Endothelial cell of umbilical vein (primary cell): ENCODE measurements around the gene SAMD1. TPM values are rescaled to one million over a fixed set of nuclear protein-coding genes. Genes with fewer than 3 reads are reported as not detected.

Experiments
- BruUV-seq: library from RNA; stranded (reverse); fragments of 400-500 nt; replicated peaks from 2 replicates; lab custom pipeline; 2021; lab: Mats Ljungman, UMichigan
- CTCF ChIA-PET: fragments of 300-600, 350-600 bp; sonication (Branson Sonifier 250); formaldehyde crosslinking; loops from one replicate; lab custom pipeline; 2021; ENCODE audit warnings: antibody characterized with exemption, inconsistent platforms; lab: Charles Lee
- POLR2A ChIA-PET: fragments of 300-600, 350-600 bp; sonication (Branson Sonifier 250); formaldehyde crosslinking; loops from one replicate; lab custom pipeline; 2021; ENCODE audit warnings: antibody characterized with exemption, inconsistent platforms; lab: Charles Lee
- DNase-seq: peaks from one replicate; pipeline ENCODE4 v3.0.0-alpha.2; 2011; ENCODE audit warnings: low read depth, low spot score
- FAIRE-seq: peaks from 2 replicates; lab custom pipeline; 2011; peaks lifted over from hg19 to GRCh38; lab: Jason Lieb, UNC
- H2AFZ ChIP-seq: 2 replicates; pipeline ENCODE4 v1.6.0; 2012; ENCODE audit warnings: low read depth, low read length, control low read depth, inconsistent platforms
- H3K27ac ChIP-seq: 2 replicates; pipeline ENCODE4 v1.5.1; 2011; ENCODE audit warnings: low read depth, mild to moderate bottlenecking, control low read depth, low read length, moderate library complexity; ENCODE audit not compliant: insufficient read depth
- H3K27me3 ChIP-seq, 2 experiments: 2 replicates each; pipeline versions ENCODE4 v1.6.0 to v1.6.1; 2011; ENCODE audit warnings: low read length in 2 of 2, mixed read lengths in 1 of 2; ENCODE audit not compliant: control insufficient read depth in 2 of 2, insufficient read depth in 2 of 2
- H3K36me3 ChIP-seq, 2 experiments: 2 replicates in 1 of 2; 3 replicates in 1 of 2; pipeline ENCODE4 v1.5.1; 2011; ENCODE audit warnings: low read length in 2 of 2, mild to moderate bottlenecking in 1 of 2, moderate library complexity in 1 of 2; ENCODE audit not compliant: control insufficient read depth in 2 of 2, insufficient read depth in 2 of 2; ENCODE audit errors: extremely low read depth in 1 of 2
- H3K4me1 ChIP-seq: 3 replicates; pipeline ENCODE4 v1.5.1; 2011; ENCODE audit warnings: mild to moderate bottlenecking, low read length; ENCODE audit not compliant: control insufficient read depth, insufficient read depth; ENCODE audit errors: extremely low read depth
- H3K4me2 ChIP-seq: 2 replicates; pipeline ENCODE4 v1.6.1; 2011; ENCODE audit warnings: low read length, control low read depth, mixed read lengths; ENCODE audit not compliant: insufficient read depth
- H3K4me3 ChIP-seq, 3 experiments: fragments of 200-600 bp in 1 of 3; sonication (generic), shearing (Covaris generic) in 1 of 3; replicated peaks in 1 of 3; 2 replicates each; pipeline ENCODE4 v1.5.1; 2011 to 2016; ENCODE audit warnings: control low read depth in 3 of 3, low read length in 3 of 3, mild to moderate bottlenecking in 2 of 3, inconsistent platforms in 1 of 3, low read depth in 1 of 3, moderate library complexity in 1 of 3; ENCODE audit not compliant: insufficient read depth in 1 of 3
- H3K79me2 ChIP-seq: 2 replicates; pipeline ENCODE4 v1.6.0; 2012; ENCODE audit warnings: low read length, inconsistent platforms; ENCODE audit not compliant: control insufficient read depth, insufficient read depth
- H3K9ac ChIP-seq: replicated peaks from 2 replicates; pipeline ENCODE3; 2011; ENCODE audit warnings: low read length, control low read depth; ENCODE audit not compliant: insufficient read depth; ENCODE audit errors: extremely low read depth
- H3K9me1 ChIP-seq: replicated peaks from 3 replicates; pipeline ENCODE4 v1.6.0; 2011; ENCODE audit warnings: mild to moderate bottlenecking, low read length; ENCODE audit not compliant: control insufficient read depth, insufficient read depth; ENCODE audit errors: extremely low read depth
- H3K9me3 ChIP-seq: replicated peaks from 2 replicates; pipeline ENCODE4 v1.5.1; 2012; ENCODE audit warnings: low read length, inconsistent platforms; ENCODE audit not compliant: control insufficient read depth, insufficient read depth
- H4K20me1 ChIP-seq: replicated peaks from 2 replicates; pipeline ENCODE3; 2011; ENCODE audit warnings: mild to moderate bottlenecking, low read length; ENCODE audit not compliant: control insufficient read depth, insufficient read depth; ENCODE audit errors: extremely low read depth
- EZH2 ChIP-seq: IDR thresholded peaks from 2 replicates; pipeline ENCODE4 v1.6.1; 2012; ENCODE audit warnings: borderline replicate concordance, low read depth, mild to moderate bottlenecking, moderate library complexity, low read length, inconsistent platforms; ENCODE audit not compliant: severe bottlenecking
- FOS ChIP-seq: IDR thresholded peaks from 2 replicates; pipeline ENCODE4 v1.6.1; 2011; ENCODE audit warnings: mild to moderate bottlenecking, low read length, moderate library complexity, borderline replicate concordance; ENCODE audit not compliant: insufficient read depth
- GATA2 ChIP-seq: IDR thresholded peaks from 2 replicates; pipeline ENCODE4 v1.7.0; 2011; ENCODE audit warnings: low read depth, mild to moderate bottlenecking, moderate library complexity, mixed read lengths, low read length; ENCODE audit not compliant: insufficient read length, insufficient read depth
- JUN ChIP-seq: IDR thresholded peaks from 2 replicates; pipeline ENCODE4 v1.6.1; 2011; ENCODE audit warnings: borderline replicate concordance, low read depth; ENCODE audit not compliant: insufficient read length, insufficient read depth
- POLR2AphosphoS5 ChIP-seq: IDR thresholded peaks from 2 replicates; pipeline ENCODE4 v1.6.1; 2012; ENCODE audit warnings: low read depth, mild to moderate bottlenecking, control low read depth, low read length, moderate library complexity; ENCODE audit not compliant: insufficient read depth
- dilution Hi-C: fragments of 300-500 bp; cut with MboI; formaldehyde crosslinking; loops from one replicate; pipeline ENCODE4 v1.15.0; 2019; ENCODE audit warnings: low sequenced_read_pairs; ENCODE audit not compliant: extremely low pct_ligation_motif_present
- intact Hi-C: fragments of 100-400 bp; cut with micrococcal nuclease; formaldehyde crosslinking; loops from one replicate; pipeline ENCODE4 v1.10.0; 2022
- polyA plus RNA-seq, 4 experiments: library from polyadenylated mRNA; depleted of rRNA in 3 of 4; stranded (reverse) in 3 of 4; unstranded in 1 of 4; fragments of >200 nt; gene quantifications; 2 replicates each; pipeline versions ENCODE4 v1.2.1 to v1.2.3, GENCODE V29; 2011 to 2012; ENCODE audit warnings: missing spikeins in 1 of 4
- total RNA-seq: library from RNA; stranded (reverse); gene quantifications from 2 replicates; pipeline ENCODE4 v1.2.3, GENCODE V29; 2021
- TF ChIP-seq, protein P1 (sequence below), 2 donors: IDR thresholded peaks; 1 replicate in 1 of 2; 2 replicates in 1 of 2; pipeline ENCODE4 v1.5.1; 2011; ENCODE audit warnings: low read length in 2 of 2, mild to moderate bottlenecking in 2 of 2, moderate library complexity in 2 of 2, control low read depth in 1 of 2, inconsistent platforms in 1 of 2, low read depth in 1 of 2; ENCODE audit not compliant: insufficient read depth in 1 of 2; ENCODE audit errors: extremely low read depth in 1 of 2

The SAMD1 gene
- total and polyA plus RNA-seq, 2 donors (not counting 3 experiments of a cell fraction or from before 2014, with no cell fraction given): 14.1 to 35.9 TPM

DNA sequence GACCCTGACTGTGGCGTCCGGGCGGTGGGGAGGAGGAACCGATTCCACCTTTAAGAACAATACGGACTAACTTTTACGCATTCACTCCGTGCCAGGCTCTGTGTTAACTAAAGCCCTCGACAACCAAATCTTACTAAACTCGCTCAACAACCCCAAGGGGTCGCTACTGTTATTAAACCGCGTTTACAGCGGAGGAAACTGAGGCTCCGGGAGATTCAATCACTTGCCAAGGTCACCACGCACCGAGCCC, 1.2 kb downstream of the SAMD1 start:
- intact Hi-C loops (no loop called here), dilution Hi-C loops (no loop called here)
- FAIRE-seq (no peak), DNase-seq (peak; percentile 48)
- ChIA-PET CTCF (no interaction called here), POLR2A (interaction anchor here (1.2 kb wide), 1 partner anchor 8 kb away, joined by 4 read pairs; no protein-coding TSS in a partner anchor)
- Histone ChIP-seq H3K4me2 (peak overlapping the region; percentile 37), H3K9me3 (peaks cover 3% of the 10 kb centered on the region), H4K20me1 (no peaks in the 10 kb centered on the region), H2AFZ (peak overlapping the region; percentile 3), H3K4me3 (peak overlapping the region; percentile 6 to 52 (median 19)), H3K27me3 (no peaks in the 10 kb centered on the region), H3K79me2 (no peaks in the 10 kb centered on the region), H3K9me1 (no peaks in the 10 kb centered on the region), H3K9ac (no peak overlapping the region), H3K36me3 (peaks cover 0 to 9% of the 10 kb centered on the region in 2 experiments), H3K27ac (no peak overlapping the region), H3K4me1 (peaks cover 9% of the 10 kb centered on the region)
- no peak for TF ChIP-seq FOS
- TF ChIP-seq, protein P1, sequence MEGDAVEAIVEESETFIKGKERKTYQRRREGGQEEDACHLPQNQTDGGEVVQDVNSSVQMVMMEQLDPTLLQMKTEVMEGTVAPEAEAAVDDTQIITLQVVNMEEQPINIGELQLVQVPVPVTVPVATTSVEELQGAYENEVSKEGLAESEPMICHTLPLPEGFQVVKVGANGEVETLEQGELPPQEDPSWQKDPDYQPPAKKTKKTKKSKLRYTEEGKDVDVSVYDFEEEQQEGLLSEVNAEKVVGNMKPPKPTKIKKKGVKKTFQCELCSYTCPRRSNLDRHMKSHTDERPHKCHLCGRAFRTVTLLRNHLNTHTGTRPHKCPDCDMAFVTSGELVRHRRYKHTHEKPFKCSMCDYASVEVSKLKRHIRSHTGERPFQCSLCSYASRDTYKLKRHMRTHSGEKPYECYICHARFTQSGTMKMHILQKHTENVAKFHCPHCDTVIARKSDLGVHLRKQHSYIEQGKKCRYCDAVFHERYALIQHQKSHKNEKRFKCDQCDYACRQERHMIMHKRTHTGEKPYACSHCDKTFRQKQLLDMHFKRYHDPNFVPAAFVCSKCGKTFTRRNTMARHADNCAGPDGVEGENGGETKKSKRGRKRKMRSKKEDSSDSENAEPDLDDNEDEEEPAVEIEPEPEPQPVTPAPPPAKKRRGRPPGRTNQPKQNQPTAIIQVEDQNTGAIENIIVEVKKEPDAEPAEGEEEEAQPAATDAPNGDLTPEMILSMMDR (IDR thresholded peaks at IDR 0.05; ENCODE audit: extremely low read depth in 1 of 2, insufficient read depth in 1 of 2, low read depth in 1 of 2, low read length in 2 of 2): peak in 1 of 2 donors; percentile 33
- no TSS peak for BruUV-seq

DNA sequence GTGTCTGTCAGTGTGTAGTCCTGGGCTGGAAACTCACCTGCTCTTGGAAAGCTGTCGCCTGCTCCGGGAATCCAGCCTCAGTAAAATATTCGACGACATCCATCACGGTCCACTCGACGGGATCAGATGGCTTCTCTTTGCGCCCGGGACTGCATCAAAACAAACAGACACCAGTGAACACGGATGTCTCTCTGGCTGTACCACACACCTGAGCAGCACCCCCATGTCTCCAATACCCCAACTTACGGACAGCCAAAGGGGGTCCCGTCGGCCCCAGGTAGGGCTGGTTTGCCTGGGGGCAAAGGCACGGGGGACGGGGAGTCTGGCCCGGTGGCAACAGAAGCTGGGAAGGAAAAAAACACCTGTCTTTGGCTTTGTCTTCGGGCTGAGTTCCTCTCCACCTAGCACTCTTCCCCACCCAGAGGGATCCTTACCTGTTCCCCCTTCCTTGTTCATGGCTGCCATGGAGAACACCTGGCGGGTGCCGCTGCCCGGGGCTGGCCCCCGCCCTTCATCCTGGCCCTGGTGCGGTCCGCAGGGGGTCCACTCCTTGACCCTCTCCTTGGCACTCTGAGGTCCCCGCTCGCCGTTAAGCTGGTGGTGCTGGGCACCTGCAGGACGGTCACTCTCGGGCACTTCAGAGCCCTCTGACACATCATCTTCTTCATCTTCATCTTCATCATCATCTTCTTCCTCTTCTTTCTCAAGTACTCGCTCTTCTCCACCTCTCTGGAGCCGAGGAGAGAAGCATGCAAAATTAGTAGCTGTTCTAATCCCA, 1.7 kb downstream of the SAMD1 start:
- H3K9me3 ChIP-seq: peaks cover 3% of the 10 kb centered on the region
- H3K4me1 ChIP-seq: peaks cover 9% of the 10 kb centered on the region
- TF ChIP-seq POLR2AphosphoS5 (no peak), GATA2 (no peak), EZH2 (no peak), FOS (no peak), JUN (no peak)
- H3K27ac ChIP-seq: no peak overlapping the region
- intact Hi-C loops (no loop called here), dilution Hi-C loops (no loop called here)
- no peak overlapping the region for H3K9ac ChIP-seq
- FAIRE-seq: no peak
- H3K27me3 ChIP-seq: no peaks in the 10 kb centered on the region
- ChIA-PET POLR2A (no interaction called here), CTCF (interaction anchor here (0.5 kb wide), 1 partner anchor 214 kb away, joined by 4 read pairs; no protein-coding TSS in a partner anchor)
- peaks cover 0 to 9% of the 10 kb centered on the region in 2 experiments for H3K36me3 ChIP-seq
- H2AFZ ChIP-seq: no peak overlapping the region
- peak overlapping the region; percentile 37 for H3K4me2 ChIP-seq
- H3K4me3 ChIP-seq: peak overlapping the region in 1 of 3 experiments; percentile 52
- no peaks in the 10 kb centered on the region for H4K20me1 ChIP-seq
- BruUV-seq: no TSS peak
- no peaks in the 10 kb centered on the region for H3K79me2 ChIP-seq
- no peak for DNase-seq
- H3K9me1 ChIP-seq: no peaks in the 10 kb centered on the region
